Embryonic facial prominence (tissue), 1 donor: Measurements from ENCODE around the gene CYTL1.

Source experiments
- DNase-seq: peaks from one replicate; pipeline ENCODE4 v3.0.0-alpha.2; 2016; ENCODE audit errors: extremely low spot score

Gene CYTL1

DNA sequence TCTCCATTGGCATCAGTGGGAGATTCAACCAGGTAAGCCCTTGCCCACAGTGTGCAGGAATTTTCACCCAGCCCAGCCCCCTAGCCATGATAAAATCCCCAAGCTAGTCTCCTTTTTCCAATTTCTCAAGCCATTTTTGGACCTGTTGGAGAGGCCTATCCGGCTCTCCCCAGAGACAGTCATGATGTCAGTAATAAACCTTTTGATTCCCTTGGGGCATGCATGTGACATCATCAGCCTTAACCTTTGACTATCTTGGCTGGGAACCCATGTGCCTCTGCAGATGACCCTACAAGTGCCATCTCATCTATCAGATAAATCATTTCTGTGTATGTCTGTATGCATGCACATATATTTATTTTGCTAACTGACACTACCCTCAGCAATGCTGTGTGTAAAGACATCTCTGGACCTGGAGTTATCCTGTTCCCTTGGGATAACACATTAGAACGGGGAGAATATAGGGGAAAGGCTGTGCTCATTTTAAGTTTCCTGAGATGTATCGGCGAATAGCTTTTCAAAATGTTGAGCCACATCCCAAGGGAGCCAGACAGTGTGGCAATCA, 51.0 kb downstream of the CYTL1 start:
- DNase-seq = no peak
